IPS-20b (cell line): ENCODE measurements around the gene STAT1.
"Not testable (repeated sequence)": the region's sequence is repeated elsewhere in the genome, so short reads cannot be mapped to it uniquely, and the experiment has no call there.

Source experiments
- H3K27ac ChIP-seq: one replicate; pipeline ENCODE4 v1.5.1; 2013; ENCODE audit warnings: low read length
- H3K27me3 ChIP-seq: 2 replicates; pipeline ENCODE4 v1.6.1; 2013; ENCODE audit warnings: mild to moderate bottlenecking, low read length, inconsistent platforms; ENCODE audit not compliant: insufficient read depth
- H3K36me3 ChIP-seq: 2 replicates; pipeline ENCODE4 v1.6.1; 2013; ENCODE audit warnings: low read depth, mild to moderate bottlenecking, inconsistent platforms, low read length, moderate library complexity; ENCODE audit not compliant: insufficient read depth
- H3K4me1 ChIP-seq: 2 replicates; pipeline ENCODE4 v1.6.1; 2013; ENCODE audit warnings: mild to moderate bottlenecking, control low read depth, inconsistent platforms, low read length, moderate library complexity; ENCODE audit not compliant: insufficient read depth
- H3K4me3 ChIP-seq: 2 replicates; pipeline ENCODE4 v1.5.1; 2013; ENCODE audit warnings: mild to moderate bottlenecking, low read length, inconsistent platforms
- H3K9ac ChIP-seq: 2 replicates; pipeline ENCODE4 v1.6.1; 2013; ENCODE audit warnings: low read depth, mild to moderate bottlenecking, inconsistent platforms, low read length, moderate library complexity
- H3K9me3 ChIP-seq: 2 replicates; pipeline ENCODE4 v1.6.1; 2013; ENCODE audit warnings: mild to moderate bottlenecking, low read depth, low read length, inconsistent platforms; ENCODE audit not compliant: insufficient read depth

Gene STAT1

GRCh38 chr2:191001624-191002023, 12.3 kb downstream of the STAT1 start:
- Histone ChIP-seq H3K9ac (no peak overlapping the region), H3K36me3 (peaks cover 98% of the 10 kb centered on the region), H3K4me1 (no peaks in the 10 kb centered on the region), H3K9me3 (no peaks in the 10 kb centered on the region), H3K27me3 (no peaks in the 10 kb centered on the region), H3K4me3 (no peak overlapping the region), H3K27ac (no peak overlapping the region)

GRCh38 chr2:191001032-191001431, 12.9 kb downstream of the STAT1 start:
- Histone ChIP-seq H3K4me1 (no peaks in the 10 kb centered on the region), H3K27ac (no peak overlapping the region), H3K4me3 (no peak overlapping the region), H3K9me3 (no peaks in the 10 kb centered on the region), H3K27me3 (no peaks in the 10 kb centered on the region), H3K36me3 (peaks cover 98% of the 10 kb centered on the region), H3K9ac (no peak overlapping the region)

- H3K4me1 ChIP-seq: no peaks in the 10 kb centered on the region
- H3K36me3 ChIP-seq: peaks cover 98% of the 10 kb centered on the region
- H3K9me3 ChIP-seq: no peaks in the 10 kb centered on the region
- no peak overlapping the region for H3K27ac ChIP-seq
- H3K4me3 ChIP-seq: no peak overlapping the region
- H3K27me3 ChIP-seq: no peaks in the 10 kb centered on the region
- H3K9ac ChIP-seq: no peak overlapping the region
Observed at GRCh38 chr2:190999949-191000665, 13.9 kb downstream of the STAT1 start.

GRCh38 chr2:190999058-190999457, 14.9 kb downstream of the STAT1 start:
- no peak overlapping the region for H3K9ac ChIP-seq
- H3K27ac ChIP-seq: no peak overlapping the region
- no peaks in the 10 kb centered on the region for H3K9me3 ChIP-seq
- no peaks in the 10 kb centered on the region for H3K4me1 ChIP-seq
- peaks cover 96% of the 10 kb centered on the region for H3K36me3 ChIP-seq
- H3K27me3 ChIP-seq: no peaks in the 10 kb centered on the region
- no peak overlapping the region for H3K4me3 ChIP-seq

GRCh38 chr2:190997526-190998113, 16.4 kb downstream of the STAT1 start:
- no peaks in the 10 kb centered on the region for H3K9me3 ChIP-seq
- peaks cover 94% of the 10 kb centered on the region for H3K36me3 ChIP-seq
- H3K27me3 ChIP-seq: no peaks in the 10 kb centered on the region
- no peaks in the 10 kb centered on the region for H3K4me1 ChIP-seq
- H3K4me3 ChIP-seq: no peak overlapping the region
- H3K27ac ChIP-seq: no peak overlapping the region
- H3K9ac ChIP-seq: no peak overlapping the region

- Histone ChIP-seq H3K36me3 (peaks cover 93% of the 10 kb centered on the region), H3K27me3 (no peaks in the 10 kb centered on the region), H3K4me1 (no peaks in the 10 kb centered on the region), H3K4me3 (no peak overlapping the region), H3K9me3 (no peaks in the 10 kb centered on the region), H3K9ac (no peak overlapping the region), H3K27ac (no peak overlapping the region)
Observed at GRCh38 chr2:190996947-190997346, 17.0 kb downstream of the STAT1 start.

GRCh38 chr2:190996338-190996946, 17.5 kb downstream of the STAT1 start:
- peaks cover 93% of the 10 kb centered on the region for H3K36me3 ChIP-seq
- no peaks in the 10 kb centered on the region for H3K4me1 ChIP-seq
- H3K27me3 ChIP-seq: no peaks in the 10 kb centered on the region
- no peak overlapping the region for H3K27ac ChIP-seq
- H3K9me3 ChIP-seq: no peaks in the 10 kb centered on the region
- H3K9ac ChIP-seq: no peak overlapping the region
- no peak overlapping the region for H3K4me3 ChIP-seq

GRCh38 chr2:190995315-190995714, 18.7 kb downstream of the STAT1 start:
- not testable (repeated sequence) for H3K4me1 ChIP-seq, H3K27me3 ChIP-seq, H3K9ac ChIP-seq, H3K4me3 ChIP-seq, H3K9me3 ChIP-seq, H3K27ac ChIP-seq
- peaks cover 93% of the 10 kb centered on the region for H3K36me3 ChIP-seq

GRCh38 chr2:190994148-190994547, 19.8 kb downstream of the STAT1 start:
- no peaks in the 10 kb centered on the region for H3K4me1 ChIP-seq
- H3K36me3 ChIP-seq: peaks cover 93% of the 10 kb centered on the region
- H3K9ac ChIP-seq: no peak overlapping the region
- H3K27me3 ChIP-seq: no peaks in the 10 kb centered on the region
- H3K4me3 ChIP-seq: no peak overlapping the region
- H3K9me3 ChIP-seq: no peaks in the 10 kb centered on the region
- H3K27ac ChIP-seq: no peak overlapping the region

GRCh38 chr2:190993292-190993643, 20.7 kb downstream of the STAT1 start:
- peaks cover 94% of the 10 kb centered on the region for H3K36me3 ChIP-seq

GRCh38 chr2:190990132-190990531, 23.8 kb downstream of the STAT1 start:
- Histone ChIP-seq H3K27ac (no peak overlapping the region), H3K9me3 (no peaks in the 10 kb centered on the region), H3K4me3 (no peak overlapping the region), H3K9ac (no peak overlapping the region), H3K4me1 (no peaks in the 10 kb centered on the region), H3K27me3 (no peaks in the 10 kb centered on the region), H3K36me3 (peaks cover 94% of the 10 kb centered on the region)

More at GRCh38 chr2:190993292-190993643, 20.7 kb downstream of the STAT1 start:
- no peak overlapping the region for H3K9ac ChIP-seq
- no peaks in the 10 kb centered on the region for H3K9me3 ChIP-seq
- no peak overlapping the region for H3K4me3 ChIP-seq
- no peaks in the 10 kb centered on the region for H3K4me1 ChIP-seq
- no peak overlapping the region for H3K27ac ChIP-seq
- H3K27me3 ChIP-seq: no peaks in the 10 kb centered on the region

GRCh38 chr2:190988910-190989309, 25.1 kb downstream of the STAT1 start:
- no peak overlapping the region for H3K27ac ChIP-seq
- no peaks in the 10 kb centered on the region for H3K4me1 ChIP-seq
- H3K4me3 ChIP-seq: no peak overlapping the region
- H3K9ac ChIP-seq: no peak overlapping the region
- no peaks in the 10 kb centered on the region for H3K9me3 ChIP-seq
- no peaks in the 10 kb centered on the region for H3K27me3 ChIP-seq
- H3K36me3 ChIP-seq: peaks cover 95% of the 10 kb centered on the region
